ENCODE measurements around the gene SMIM35.
"Not testable (repeated sequence)": the region's sequence is repeated elsewhere in the genome, so short reads cannot be mapped to it uniquely, and the experiment has no call there.

The SMIM35 gene

DNA sequence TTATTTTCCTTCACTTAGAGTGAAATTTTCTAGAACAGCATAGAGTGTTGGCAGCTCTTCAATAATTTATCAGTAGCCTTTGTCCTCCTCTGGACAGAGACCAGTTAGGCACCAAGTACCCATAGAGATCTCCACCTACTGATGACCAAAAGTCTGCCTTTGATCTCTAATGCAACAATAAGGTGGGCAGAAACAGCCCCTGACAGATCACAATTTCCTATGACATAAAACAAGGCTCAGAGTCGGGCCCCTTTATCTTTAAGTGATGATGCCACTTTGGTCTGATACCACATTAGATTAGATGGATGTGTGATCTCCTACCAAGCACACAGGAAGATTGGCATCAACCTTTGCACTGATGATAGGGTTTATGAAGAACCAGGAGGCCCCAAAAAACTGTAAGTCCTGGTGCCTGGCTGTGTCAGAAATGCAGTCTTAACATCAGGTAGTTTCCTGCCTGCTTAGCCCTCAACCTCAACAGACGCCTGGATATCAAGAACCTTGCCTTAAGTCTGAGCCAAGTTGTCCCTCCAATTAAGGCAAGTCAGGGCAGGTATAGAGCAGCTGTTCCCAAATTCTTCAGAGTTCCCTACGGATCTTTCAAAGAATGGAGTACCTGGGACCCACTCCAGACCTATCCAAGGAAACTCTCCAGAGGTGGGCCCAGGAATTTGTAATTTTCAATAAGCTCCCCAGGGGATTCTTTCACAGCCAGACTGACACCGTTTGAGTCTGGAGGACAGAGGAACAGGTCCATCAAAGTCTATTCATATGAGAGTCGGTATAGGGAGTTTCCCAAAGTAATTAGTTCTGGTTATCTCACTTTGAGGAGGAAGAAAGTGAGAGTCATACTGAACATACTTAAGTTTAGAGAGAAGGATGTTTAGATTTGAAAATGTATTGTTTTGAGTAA lies 40.5 kb downstream of the SMIM35 start:
- DNase-seq (ENCODE audit: low read depth in 1 of 2, low spot score in 1 of 2), result no peak

DNA sequence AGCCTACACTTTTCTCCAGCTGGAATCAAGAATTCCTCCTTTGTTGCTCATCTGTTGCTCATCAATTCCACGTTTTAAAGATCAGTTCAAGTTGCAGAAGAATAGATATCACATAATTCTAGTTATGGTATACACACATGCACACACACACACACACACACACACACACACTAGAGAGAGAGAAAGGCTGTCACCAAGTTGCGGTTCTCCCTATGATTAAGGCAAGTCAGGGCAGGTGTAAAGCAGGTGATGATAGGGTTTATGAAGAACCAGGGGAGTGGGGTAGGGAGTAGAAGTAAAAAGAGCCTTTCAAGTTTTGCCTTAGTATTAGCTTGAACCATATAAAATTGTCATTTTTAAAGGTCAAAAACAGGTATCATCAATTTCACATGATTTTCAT lies 41.6 kb downstream of the SMIM35 start:
- no peak for DNase-seq (ENCODE audit: low read depth in 1 of 2, low spot score in 1 of 2)

DNA sequence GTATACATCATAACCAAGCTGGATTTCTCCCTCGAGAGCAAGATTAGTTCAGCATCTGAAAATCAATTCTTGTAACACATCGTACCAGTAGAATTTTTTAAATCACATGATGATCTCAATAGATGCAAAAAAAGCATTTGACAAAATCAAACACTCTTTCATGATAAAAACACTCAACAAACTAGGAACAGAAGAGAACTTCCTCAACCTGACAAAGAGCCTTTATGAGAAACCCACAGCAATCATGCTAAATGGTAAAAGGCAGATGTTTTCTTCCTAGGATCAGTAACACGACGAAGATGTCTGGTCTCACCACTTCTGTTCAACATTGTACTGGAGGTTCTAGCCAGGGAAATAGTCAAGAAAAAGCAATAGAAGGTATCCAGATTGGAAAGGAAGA lies 44.0 kb downstream of the SMIM35 start:
- DNase-seq (ENCODE audit: low read depth in 1 of 2, low spot score in 1 of 2), result no peak

DNA sequence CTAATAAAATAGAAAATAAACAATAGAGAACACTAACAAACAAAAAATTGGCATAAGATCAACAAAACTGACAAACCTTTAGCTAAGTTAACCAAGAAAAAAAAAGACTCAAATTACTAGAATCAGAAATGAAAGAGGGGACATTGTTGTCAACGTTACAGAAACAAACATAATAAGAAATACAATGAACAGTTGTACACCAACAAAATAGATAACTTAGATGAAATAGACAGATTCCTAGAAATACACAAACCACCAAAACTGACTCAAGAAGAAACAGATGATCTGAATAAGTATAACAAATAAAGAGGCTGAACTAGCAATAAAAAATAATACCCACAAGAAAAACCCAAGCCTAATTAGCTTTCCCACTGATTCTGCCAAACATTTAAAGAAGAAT lies 44.6 kb downstream of the SMIM35 start:
- no peak for DNase-seq (ENCODE audit: low read depth in 1 of 2, low spot score in 1 of 2)

DNA sequence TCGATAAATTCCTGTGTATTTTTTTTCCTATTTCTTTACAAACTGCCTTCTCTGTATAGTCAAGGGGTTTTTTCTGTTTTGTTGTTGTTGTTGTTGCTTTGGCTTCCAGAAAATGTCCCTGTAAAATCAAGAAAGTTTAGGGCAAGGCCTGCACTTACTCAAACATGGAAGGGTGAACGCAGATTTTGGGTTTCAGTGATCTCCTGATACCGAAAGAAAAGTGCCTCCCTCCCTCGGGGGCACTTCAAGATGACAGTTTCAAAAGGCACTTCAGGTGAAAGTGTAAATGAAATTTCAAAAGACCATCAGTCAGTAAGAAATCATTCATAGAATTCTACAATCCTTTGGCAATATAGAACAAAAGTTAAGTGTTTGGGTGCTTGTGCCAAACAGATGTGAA lies 53.3 kb downstream of the SMIM35 start:
- no peak for DNase-seq (ENCODE audit: low read depth in 1 of 2, low spot score in 1 of 2)

DNA sequence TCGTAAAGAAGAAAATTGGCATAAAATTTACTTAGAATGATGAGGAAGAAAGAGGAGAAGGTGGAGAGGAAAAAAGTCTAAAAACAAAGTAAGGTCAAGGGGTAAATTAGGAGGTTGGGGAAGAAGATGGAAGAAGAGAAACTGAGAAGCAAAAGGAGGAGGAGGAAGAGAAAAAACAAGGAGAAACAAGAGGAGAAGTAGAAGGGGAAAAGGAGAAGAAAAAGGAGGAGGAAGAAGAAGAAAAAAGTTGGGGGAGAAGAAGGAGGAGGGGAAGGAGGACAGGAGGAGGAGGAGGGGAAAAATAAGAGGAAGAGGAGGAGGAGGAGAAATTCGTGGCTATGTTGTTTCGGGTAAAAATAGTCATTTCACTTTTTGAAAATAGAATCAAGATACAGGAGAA lies 58.1 kb downstream of the SMIM35 start:
- DNase-seq (ENCODE audit: low read depth in 1 of 2, low spot score in 1 of 2), result no peak

DNA sequence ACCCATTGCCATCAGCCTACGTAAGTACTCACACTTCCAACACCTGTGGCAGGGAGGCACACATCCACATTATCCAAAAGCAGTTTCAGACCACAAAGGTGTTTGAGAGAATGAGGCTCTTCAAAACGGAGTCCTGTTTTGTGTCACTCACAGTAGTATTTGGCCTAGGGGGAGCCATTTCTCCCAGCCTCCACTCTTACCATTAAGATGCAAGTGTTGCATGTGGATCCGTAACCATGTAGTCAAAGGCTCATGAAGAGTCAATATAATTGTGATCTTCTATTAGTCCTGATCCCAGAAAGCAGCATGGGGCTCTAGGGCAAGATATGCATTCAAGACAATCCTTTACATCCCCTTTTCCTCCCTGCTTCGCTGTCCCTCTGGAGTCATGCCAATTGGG lies 59.1 kb downstream of the SMIM35 start:
- DNase-seq (ENCODE audit: low read depth in 1 of 2, low spot score in 1 of 2), result no peak

DNA sequence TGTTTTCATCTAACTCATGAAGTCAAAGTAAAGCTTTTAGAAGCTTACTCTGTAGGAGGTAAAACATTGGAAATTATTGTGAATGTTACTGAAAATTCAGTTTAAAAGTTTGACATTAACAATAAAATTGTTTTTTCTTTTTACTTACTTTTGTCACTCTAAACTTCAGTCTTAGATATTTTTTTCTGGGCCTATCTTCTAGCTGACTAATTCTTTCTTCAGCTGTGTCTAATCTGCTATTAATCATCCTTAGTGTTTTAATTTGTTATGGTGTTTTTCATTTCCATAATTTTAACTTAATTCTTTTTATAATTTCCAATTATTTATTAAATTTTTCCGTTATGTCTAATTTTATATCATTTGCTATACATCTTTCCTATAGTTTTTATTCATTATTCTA lies 65.6 kb downstream of the SMIM35 start:
- no peak for DNase-seq (ENCODE audit: low read depth in 1 of 2, low spot score in 1 of 2)

DNA sequence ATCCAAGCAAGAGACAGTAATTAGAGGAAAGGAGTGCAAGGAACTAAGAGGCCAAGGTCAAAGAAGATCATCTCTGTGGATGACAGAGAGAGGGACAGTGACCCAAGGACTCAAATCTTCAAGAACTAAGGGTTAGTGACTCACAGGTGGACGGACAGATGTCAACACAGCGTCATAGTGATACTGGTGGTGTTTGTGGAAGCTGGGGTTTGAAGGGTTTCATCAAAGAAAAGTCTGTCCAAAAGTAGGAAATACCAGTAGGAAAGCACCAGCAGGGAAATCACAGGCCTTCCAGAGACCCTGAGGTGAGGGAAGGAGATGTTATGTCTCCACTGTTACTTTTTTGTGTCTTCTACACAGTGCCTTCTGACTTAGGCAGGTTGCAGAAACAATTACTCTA lies 68.4 kb downstream of the SMIM35 start:
- DNase-seq (ENCODE audit: low read depth in 1 of 2, low spot score in 1 of 2), result no peak

DNA sequence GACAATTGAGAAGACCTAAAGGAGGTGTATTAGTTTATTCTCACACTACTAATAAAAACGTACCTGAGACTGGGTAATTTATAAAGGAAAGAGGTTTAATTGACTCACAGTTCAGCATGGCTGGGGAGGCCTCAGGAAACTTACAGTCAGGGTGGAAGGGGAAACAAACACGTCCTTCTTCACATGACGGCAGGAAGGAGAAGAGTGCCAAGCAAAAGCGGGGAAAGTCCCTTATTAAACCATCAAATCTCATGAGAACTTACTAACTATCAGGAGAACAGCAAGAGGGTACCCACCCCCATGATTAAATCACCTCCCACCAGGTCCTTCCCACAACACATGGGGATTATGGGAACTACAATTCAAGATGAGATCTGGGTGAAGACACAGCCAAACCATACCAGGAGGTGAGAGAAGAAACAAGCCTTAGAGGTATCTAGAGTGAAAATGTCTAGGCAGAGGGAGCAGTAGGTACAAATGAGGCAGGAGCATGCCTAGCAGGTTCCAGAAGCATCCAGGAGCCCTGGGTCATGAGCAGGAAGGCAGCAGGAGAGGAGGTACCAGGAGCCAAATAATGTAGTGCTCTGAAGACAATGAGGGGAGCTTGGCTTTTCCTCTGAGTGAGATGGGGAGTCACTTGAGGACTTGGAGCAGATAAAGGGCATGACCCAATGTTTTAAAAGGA lies 69.0 kb downstream of the SMIM35 start:
- no peak for DNase-seq (ENCODE audit: low read depth in 1 of 2, low spot score in 1 of 2)

DNA sequence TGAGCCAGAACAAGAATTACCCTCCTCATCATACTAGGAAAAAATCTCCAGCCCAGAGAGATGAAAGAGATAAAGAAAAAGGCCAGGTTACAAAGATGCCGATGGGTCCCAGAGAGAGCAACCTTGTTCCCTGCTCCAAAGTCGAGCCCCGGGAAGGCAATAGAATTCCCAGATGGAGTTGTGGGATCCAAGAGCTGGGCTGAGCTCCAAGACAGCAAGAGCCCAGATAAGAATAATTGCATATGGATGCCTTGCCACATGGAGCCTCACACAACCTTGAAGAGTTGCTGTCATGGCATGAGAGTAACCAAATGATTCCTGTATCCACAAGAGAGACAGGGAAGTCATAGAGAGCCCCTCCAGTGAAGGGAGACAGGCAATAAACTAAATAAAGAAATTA lies 69.7 kb downstream of the SMIM35 start:
- no peak for DNase-seq (ENCODE audit: low read depth in 1 of 2, low spot score in 1 of 2)

DNA sequence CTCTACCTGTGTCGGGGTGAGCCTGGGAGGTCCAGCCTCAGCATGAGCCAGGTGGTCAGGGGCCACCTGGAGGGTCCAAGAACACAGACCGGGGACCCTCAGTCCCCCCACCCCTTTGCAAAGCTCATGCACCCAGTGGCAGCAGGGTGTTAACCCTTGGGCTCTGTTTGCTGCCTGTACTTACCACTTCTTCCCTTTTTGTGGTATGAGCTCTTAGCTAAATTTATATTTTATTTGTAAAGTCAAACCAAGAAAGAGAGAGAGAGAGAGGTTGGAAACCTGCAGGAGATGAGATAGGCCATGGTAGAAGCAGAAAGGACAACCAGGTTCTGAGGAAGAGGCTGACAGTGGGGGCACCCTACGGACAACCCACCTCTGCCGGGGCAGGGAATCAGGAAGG lies 70.7 kb downstream of the SMIM35 start:
- no peak for DNase-seq (ENCODE audit: low read depth in 1 of 2, low spot score in 1 of 2)

DNA sequence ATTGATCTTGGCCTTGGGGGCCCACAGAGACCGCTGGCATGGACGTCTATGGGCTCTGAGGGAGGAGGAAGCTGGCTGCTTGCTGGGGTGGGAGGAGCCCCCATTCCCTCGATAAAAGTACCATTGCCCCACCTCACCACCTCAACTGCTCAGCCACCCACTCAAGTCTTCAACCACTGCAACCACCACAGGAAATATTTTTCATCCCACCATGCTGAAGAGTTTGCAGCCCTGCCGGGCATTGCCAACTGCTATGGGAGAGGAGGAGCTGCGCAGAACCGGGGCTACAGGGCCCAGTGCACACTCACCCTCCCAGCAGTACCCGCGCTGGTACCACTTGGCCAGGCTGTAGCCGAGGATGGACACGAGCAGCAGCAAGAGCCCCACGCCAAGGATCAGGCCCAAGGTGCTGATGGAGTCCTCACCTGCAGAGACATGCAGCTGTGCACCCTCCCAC lies 71.3 kb downstream of the SMIM35 start:
- no peak for DNase-seq (ENCODE audit: low read depth in 1 of 2, low spot score in 1 of 2)

DNA sequence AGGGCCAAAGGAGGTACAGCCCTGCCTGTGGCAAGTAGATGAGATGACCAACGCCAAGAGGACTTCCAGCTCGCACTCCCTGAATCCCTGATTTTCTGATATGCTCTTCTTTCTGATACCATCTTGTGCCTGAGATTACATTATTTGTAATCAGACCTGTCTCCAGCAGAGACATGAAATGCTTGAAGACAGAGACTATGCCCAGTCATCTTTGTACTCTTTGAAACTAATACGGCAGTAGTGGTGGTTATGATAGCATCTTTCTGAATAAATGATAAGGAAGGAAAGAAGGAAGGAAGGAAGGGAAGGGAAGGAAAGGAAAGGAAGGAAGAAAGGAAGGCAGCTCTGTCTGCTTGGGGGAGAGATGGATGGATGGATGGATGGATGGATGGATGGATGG lies 72.7 kb downstream of the SMIM35 start:
- no peak for DNase-seq (ENCODE audit: low read depth in 1 of 2, low spot score in 1 of 2)

DNA sequence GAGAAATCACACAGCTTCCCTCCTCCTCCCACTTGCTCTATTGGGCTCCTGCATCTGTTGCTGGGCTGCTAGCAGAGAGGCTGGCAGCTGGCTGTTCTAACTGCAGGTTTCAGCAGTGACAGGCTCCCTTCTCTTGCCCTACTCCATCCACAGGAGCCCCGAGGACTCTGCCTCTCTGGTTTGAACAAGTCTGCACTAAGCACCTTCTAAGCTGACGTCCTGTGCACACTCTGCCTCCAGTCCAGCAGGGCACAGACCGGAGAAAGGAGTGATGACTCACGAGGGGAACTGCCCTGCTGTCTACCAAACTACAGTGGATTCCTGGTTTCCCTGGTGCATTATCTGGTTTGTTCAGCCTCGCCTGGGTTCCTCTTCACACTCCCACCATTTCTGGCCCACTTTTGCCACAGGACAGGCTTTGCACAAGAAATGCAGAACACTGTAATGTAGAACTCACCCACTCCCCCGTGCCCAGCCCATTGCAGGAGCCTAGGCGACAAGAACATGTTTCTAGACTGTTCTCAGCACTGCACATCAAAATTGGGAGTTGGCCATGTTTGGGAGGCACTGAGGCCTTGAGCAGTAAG lies 74.6 kb downstream of the SMIM35 start:
- no peak for DNase-seq (ENCODE audit: low read depth in 1 of 2, low spot score in 1 of 2)

DNA sequence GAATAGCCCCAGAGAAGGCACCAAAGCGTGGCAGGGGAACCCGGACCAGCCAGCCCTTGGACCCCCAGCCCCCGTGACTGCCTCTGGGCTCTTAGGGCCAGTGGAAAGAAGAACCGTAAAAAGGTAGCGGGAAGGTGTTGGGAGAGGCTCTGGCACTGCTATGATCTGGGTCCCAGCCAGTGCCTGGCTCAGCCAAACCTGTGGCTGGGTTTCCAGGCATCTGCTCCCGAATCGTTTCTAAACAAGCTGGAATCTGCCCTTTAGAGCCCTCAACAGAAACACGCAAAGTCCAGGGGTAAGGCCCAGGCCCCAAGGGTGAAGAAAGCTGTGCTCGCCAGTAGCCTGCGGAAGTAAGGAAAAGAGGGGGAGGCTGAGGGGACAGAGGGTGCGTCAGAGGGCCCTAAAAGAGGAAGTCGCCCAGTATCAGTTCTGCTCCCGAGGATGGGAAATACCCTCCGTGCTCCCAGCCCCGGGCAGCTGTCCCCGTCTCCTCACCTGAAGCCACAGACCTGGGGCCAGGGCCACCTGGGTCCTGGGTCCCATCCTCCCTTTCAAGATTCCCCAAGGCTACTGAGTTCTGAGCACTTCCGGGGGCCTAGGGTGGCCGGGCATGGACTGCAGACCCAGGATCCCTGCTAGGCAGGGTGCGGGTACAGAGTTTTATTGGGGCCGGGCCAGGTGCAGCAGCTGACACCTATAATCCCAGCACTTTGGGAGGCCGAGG lies 75.9 kb downstream of the SMIM35 start:
- DNase-seq (ENCODE audit: low read depth in 1 of 2, low spot score in 1 of 2), result no peak

DNA sequence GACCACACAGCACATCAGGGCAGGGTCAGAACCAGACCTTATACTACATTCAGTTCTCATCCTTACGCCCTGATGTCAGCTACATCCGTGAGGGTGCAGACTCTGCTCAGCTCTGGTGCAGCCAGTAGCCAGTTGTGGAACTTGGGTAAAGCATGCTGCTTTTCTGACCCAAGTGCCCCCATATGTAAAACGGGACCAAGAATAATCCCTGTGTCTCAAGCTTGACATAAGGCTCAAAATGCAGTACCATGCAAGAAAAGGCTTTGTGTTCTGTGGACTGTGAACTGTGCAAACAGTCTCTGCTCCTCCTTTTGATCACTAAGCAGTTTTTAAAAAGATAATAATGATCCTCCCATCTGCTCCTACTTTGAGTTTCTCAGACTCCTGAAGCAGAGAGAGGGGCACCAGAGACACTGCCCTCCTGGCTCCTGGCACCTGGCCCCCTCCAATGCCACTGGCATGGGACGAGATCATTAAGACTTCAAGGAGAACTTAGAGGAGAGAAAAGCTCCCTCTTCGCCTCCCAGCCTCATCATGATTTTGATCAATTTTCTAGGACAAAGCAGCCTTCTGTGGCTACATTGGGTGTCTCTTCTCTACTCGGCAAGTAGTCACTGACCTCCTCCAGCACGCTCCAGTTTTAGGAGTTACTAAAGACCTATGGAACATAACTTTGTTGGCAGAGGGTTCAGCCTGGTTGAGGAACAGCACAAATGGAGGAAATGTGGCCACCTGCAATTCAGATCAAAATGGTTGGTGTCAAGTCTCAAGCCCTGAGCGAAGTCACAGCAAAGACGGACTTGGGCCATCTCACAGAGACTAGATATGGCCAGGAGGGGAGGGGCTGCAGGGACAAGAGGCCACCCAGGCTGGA lies 76.7 kb downstream of the SMIM35 start:
- no peak for DNase-seq (ENCODE audit: low read depth in 1 of 2, low spot score in 1 of 2)

DNA sequence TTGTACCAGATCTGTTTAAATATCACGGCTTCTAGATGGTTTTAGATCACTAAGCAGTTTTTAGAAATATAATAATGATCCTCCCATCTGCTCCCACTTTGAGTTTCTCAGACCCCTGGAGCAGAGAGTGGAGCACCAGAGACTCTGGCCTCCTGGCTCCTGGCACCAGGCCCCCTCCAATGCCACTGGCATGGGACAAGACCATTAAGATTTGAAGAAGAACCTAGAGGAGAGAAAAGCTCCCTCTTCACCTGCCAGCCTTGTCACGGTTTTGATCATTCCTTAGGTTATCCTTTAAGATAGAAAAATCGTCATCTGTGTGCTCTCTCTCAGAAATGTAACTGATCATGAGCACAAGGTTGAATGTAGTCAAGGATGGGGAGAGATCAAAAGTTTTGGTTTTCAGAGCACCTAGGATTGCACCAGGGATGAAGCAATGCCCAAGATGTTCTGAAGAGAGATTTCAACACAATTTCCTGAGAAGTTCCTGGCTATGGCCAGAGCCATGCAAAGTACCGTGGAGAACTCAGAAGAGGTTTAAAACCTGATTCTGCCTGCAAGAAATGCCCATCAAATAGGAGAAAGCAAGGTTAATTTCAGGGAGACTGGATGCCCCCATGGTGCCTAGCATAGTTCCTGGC lies 78.4 kb downstream of the SMIM35 start:
- no peak for DNase-seq (ENCODE audit: low read depth in 1 of 2, low spot score in 1 of 2)

DNA sequence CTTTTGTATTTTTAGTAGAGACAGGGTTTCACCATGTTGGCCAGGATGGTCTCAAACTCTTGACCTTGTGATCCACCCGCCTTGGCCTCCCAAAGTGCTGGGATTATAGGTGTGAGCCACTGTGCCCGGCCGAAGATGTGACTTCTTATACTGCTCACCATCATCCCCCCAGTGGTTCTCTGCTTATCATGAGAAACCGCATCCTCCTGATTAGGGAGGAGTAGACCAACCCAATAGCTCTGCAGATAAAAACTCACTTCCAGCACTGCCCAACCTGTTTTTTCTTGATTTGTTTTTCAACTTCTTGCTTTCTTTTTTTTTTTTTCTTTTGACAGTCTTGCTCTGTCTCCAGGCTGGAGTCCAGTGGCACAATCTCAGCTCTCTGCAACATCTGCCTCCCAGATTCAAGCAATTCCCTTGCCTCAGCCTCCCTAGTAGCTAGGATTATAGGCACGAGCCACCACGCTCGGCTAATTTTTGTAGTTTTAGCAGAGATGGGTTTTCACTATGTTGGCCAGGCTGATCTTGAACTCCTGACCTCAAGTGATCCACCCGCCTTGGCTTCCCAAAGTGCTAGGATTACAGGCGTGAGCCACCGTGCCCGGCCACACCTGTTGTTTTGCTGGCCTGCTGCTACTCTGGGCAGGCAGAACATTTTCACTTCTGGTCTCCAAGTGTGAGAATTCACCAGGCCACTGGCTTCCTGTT lies 79.0 kb downstream of the SMIM35 start:
- not testable (repeated sequence) for DNase-seq (ENCODE audit: low read depth in 1 of 2, low spot score in 1 of 2)

Data from activated CD4-positive, alpha-beta T cell treated with anti-CD3 and anti-CD28 coated beads, Interleukin-2, amount 50 U/mL, for 24 hours (primary cell).